ENCODE data around the gene CEP192.

CEP192 gene

DNA sequence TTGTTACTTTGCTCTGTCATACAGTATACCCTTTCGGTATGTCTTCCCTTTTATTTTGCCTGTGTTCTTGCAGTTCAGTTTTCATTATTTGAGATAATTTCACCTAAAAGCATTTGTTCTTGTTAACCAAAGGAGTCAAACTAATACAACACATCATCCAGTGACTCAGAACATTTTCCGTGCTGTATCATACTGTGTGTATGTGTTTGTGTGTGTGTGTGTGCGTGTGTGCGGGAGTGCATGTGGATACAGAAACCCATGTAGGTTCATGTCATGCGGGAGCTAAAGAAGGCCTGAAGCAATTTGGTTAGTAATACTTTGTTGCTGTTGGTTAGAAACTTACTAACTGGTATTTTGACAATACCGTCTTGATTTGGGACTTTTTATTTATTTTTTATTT is 60.0 kb downstream of the CEP192 start:
- ChIA-PET POLR2A (ENCODE audit: low non-redundant PET) (no interaction called here), CTCF (interaction anchor here (0.7 kb wide), 1 partner anchor 17 kb away, joined by 4 read pairs; no protein-coding TSS in a partner anchor)
- H3K27ac ChIP-seq: no peak overlapping the region
- TF ChIP-seq, protein P1, sequence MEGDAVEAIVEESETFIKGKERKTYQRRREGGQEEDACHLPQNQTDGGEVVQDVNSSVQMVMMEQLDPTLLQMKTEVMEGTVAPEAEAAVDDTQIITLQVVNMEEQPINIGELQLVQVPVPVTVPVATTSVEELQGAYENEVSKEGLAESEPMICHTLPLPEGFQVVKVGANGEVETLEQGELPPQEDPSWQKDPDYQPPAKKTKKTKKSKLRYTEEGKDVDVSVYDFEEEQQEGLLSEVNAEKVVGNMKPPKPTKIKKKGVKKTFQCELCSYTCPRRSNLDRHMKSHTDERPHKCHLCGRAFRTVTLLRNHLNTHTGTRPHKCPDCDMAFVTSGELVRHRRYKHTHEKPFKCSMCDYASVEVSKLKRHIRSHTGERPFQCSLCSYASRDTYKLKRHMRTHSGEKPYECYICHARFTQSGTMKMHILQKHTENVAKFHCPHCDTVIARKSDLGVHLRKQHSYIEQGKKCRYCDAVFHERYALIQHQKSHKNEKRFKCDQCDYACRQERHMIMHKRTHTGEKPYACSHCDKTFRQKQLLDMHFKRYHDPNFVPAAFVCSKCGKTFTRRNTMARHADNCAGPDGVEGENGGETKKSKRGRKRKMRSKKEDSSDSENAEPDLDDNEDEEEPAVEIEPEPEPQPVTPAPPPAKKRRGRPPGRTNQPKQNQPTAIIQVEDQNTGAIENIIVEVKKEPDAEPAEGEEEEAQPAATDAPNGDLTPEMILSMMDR (conservative IDR thresholded peaks at IDR 0.05; ENCODE audit: low read depth): no peak
- DNase-seq (ENCODE audit: low spot score): no peak

DNA sequence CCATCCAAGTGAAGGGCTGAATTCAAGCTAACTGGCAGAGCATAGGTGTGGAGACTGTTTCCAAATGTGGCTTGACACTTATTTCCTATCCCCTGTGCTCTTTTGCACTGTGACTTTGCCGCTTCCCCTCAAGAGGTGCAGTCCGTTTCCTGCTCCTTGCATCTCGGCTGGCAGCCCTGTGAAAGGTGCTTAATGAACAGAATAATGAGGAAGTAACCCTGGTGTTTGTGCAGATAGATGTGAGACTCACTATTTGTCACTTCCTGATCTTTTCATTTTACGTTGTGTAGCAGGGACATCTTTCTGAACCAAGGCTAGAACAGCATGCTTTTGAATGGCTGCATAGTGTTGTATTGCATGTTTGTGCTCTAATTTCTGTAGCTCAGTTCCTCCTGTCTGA is 60.8 kb downstream of the CEP192 start:
- no peak for DNase-seq (ENCODE audit: low spot score)
- POLR2A ChIA-PET (ENCODE audit: low non-redundant PET): no interaction called here
- no peak overlapping the region for H3K27ac ChIP-seq
- CTCF ChIA-PET: interaction anchor here (0.7 kb wide), 1 partner anchor 16 kb away, joined by 4 read pairs; no protein-coding TSS in a partner anchor
- TF ChIP-seq, protein P1 (conservative IDR thresholded peaks at IDR 0.05; ENCODE audit: low read depth): no peak

DNA sequence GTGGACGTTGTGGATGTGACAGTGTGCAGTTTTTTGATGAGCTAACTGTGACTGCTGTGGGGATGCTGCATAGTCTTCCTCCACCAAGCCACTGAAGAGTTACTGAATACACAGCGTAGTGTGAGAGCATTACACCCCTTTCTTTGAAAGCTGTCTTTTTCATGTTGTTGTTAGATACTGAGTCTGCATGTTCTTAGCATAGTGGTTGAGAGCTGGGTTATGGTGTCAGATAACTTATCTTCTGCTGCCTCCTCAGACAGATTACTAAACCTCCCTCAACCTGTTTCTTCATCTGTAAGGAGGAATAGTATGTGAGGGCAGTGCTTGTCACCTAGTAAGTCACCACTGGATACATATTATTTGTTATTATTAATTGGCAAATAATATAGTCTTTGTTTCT is 63.2 kb downstream of the CEP192 start:
- ChIA-PET CTCF (interaction anchor here (0.5 kb wide), 1 partner anchor 715 kb away, joined by 4 read pairs; no protein-coding TSS in a partner anchor), POLR2A (ENCODE audit: low non-redundant PET) (no interaction called here)
- no peak for DNase-seq (ENCODE audit: low spot score)

DNA sequence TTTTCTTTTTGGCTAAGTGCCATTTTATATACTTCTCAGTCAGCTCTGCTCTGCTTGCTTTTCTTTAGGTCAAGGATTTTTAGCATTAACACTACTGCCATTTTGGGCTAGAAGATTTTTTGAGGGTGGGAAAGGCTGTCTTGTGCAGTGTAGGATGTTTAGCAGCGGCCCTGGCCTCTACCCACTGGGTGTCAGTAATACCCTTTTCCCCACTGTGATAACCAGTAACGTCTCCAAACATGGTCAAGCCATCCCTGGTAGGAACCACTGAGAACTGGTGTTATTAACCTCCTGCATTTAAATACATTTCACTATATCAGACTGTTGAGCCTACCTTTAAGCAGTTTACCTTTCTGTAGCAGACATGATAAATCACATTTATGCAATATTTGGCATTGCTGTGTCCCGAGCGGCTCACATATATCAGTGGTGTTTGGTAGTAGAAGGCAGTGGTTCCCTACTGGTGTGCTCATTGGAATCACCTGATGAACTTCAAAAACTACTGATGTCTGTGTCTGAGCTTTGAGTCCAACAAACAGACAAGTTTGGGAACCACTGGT is 70.5 kb downstream of the CEP192 start:
- CTCF ChIA-PET: no interaction called here
- no peak overlapping the region for H3K27ac ChIP-seq
- POLR2A ChIA-PET (ENCODE audit: low non-redundant PET): interaction anchor here (0.6 kb wide), 1 partner anchor 52 kb away, joined by 3 read pairs; no protein-coding TSS in a partner anchor
- no peak for DNase-seq (ENCODE audit: low spot score)
- TF ChIP-seq, protein P1 (conservative IDR thresholded peaks at IDR 0.05; ENCODE audit: low read depth): no peak

More for the DNA sequence above, 63.2 kb downstream of the CEP192 start:
- TF ChIP-seq, protein P1 (conservative IDR thresholded peaks at IDR 0.05; ENCODE audit: low read depth): no peak
- H3K27ac ChIP-seq: no peak overlapping the region

DNA sequence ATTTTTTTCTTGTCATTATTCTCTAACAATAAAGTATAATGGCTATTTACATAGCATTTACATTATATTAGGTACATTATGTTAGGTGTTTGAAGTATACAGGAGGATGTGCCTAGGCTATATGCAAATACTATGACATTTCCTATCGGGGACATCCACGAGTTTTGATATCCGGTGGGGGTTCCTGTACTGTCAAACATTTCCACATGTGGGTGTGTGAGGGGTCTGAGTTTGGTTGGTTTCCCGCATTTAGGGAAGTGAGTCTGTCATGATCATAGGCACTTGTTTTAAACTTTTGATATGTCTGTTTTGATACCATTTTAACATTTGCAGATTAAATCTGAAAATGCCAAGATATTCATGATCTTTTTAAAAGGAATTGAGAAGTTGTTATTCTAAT is 76.0 kb downstream of the CEP192 start:
- H3K27ac ChIP-seq: no peak overlapping the region
- CTCF ChIA-PET: no interaction called here
- no peak for DNase-seq (ENCODE audit: low spot score)
- POLR2A ChIA-PET (ENCODE audit: low non-redundant PET): no interaction called here
- TF ChIP-seq, protein P1 (conservative IDR thresholded peaks at IDR 0.05; ENCODE audit: low read depth): no peak

DNA sequence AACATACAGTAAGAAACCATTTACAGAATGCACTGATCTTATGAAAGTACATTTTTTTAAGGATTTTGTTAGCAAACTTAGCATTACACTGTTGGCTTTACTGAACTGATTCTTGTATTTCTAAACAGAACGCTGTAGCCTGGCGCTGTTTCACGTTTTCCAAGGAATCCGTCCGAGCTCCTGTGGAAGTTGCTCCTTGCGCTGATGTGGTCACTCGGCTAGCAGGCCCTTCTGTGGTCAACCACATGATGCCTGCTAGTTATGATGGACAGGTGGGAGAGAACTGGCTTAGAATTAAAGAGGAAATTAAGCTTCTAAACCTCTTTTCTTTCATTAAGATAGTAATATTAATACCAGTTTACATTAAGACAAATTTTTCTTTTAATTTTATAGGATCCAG is 76.8 kb downstream of the CEP192 start:
- no peak overlapping the region for H3K27ac ChIP-seq
- TF ChIP-seq, protein P1 (conservative IDR thresholded peaks at IDR 0.05; ENCODE audit: low read depth): no peak
- DNase-seq (ENCODE audit: low spot score): no peak
- ChIA-PET CTCF (interaction anchor here (0.6 kb wide), 2 partner anchors 16 to 189 kb away, joined by 3 to 4 read pairs; no protein-coding TSS in a partner anchor), POLR2A (ENCODE audit: low non-redundant PET) (no interaction called here)

All from RWPE1 (cell line).